Measurements from ENCODE around the gene NFASC.

Gene NFASC

GRCh38 chr1:204959836-204960235 is 89.2 kb downstream of the NFASC start:
- H3K36me3 ChIP-seq, result no peaks in the 10 kb centered on the region
- H3K27ac ChIP-seq, result no peak overlapping the region
- no peak overlapping the region for H3K4me3 ChIP-seq
- no peaks in the 10 kb centered on the region for H3K27me3 ChIP-seq
- no peaks in the 10 kb centered on the region for H3K9me3 ChIP-seq (replicated peaks in 1 of 11)
- peak overlapping the region in 4 of 11 experiments; percentile 1 to 38 (median 12); a peak in 6 of 22 replicates for H3K4me2 ChIP-seq
- TF ChIP-seq Cebpa-rat (IDR thresholded peaks at IDR 0.05), result no peak
- no peak overlapping the region for H3K9ac ChIP-seq
- H3K4me1 ChIP-seq, result peaks cover 0 to 47% (median 27%) of the 10 kb centered on the region in 10 experiments; a peak in 16 of 20 replicates
- H4K20me1 ChIP-seq, result no peaks in the 10 kb centered on the region; a peak in 1 of 22 replicates

DNA sequence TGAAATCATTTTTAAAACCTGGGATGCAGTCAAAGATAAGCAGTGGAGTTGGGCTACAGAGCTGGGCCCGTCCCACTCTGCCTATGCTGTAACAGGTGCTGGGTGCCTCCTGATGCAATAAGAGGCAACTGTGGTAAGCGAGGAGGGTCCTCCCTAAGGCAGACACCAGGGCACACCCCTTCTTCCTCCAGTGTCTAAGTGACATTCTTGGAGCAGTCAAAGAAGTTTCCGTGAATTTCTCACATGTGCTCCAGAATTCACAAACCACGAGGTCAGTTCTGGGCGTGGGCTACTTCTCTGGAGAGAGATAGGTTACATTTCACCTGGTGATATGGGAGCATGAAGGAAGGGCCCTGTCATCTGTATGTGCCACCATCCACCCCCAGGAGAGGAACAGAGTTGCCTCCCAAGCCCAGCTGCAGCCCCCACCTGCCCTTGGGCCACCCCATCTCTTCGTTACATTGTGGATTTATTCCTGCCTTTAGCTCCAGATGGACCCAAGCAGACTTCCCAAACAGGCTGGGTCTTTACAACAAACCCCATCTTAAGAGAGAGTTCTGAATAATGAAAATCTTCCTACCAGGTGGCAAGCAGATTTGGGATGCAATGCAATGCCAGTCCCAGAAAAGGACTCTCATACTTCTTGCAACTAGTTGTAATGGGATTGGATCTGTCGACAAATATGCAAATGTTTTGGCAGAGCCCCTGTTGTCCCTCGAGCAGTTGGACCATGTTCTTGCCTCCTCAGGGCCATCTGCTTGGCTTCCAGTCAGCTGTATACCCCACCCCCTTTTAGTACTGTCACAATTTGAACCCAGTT is 89.9 kb downstream of the NFASC start:
- no peak for TF ChIP-seq Cebpa-rat (IDR thresholded peaks at IDR 0.05)
- H3K4me3 ChIP-seq, result no peak overlapping the region
- H4K20me1 ChIP-seq, result no peaks in the 10 kb centered on the region; a peak in 1 of 22 replicates
- H3K9me3 ChIP-seq (replicated peaks in 1 of 11), result no peaks in the 10 kb centered on the region
- H3K27me3 ChIP-seq, result no peaks in the 10 kb centered on the region
- no peaks in the 10 kb centered on the region for H3K36me3 ChIP-seq
- peaks cover 0 to 47% (median 27%) of the 10 kb centered on the region in 10 experiments; a peak in 16 of 20 replicates for H3K4me1 ChIP-seq
- no peak overlapping the region for H3K27ac ChIP-seq
- peak overlapping the region in 5 of 11 experiments; percentile 1 to 38 (median 15); a peak in 7 of 22 replicates for H3K4me2 ChIP-seq
- H3K9ac ChIP-seq, result no peak overlapping the region

DNA sequence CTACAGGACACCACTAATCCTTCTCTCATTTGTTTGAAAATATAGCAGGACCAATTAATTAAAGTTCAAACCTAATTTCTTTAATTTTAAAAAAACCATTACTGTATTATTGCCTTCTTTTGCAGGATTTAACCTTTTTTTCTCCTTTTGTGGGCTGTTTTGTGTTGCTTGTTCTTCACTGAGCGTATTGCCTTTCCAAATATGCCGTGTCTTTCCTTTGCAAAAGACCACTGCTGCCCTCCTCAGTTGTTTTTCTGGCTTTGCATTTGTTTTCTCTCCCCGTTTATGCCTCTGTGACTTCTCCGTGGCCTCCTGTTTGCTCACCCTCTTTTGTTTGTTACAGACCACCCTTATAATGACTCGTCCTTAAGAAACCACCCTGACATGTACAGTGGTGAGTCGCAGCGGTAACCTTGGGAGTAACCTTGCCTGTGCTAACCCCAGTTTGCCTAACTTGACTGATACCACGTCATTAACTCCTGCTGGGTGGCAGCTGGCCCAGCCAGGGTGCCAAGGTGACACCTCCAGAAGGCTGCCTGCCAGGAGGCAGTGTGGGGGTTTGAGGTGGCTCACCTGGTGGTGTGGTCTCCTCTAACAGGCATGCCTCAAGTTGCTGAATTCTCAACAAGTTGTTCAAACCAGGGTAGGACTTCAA is 91.2 kb downstream of the NFASC start:
- no peak for TF ChIP-seq Cebpa-rat (IDR thresholded peaks at IDR 0.05)
- Histone ChIP-seq H3K27me3 (peaks cover 0 to 3% (median 0%) of the 10 kb centered on the region in 11 experiments; a peak in 1 of 22 replicates), H4K20me1 (no peaks in the 10 kb centered on the region; a peak in 1 of 22 replicates), H3K4me3 (no peak overlapping the region), H3K36me3 (no peaks in the 10 kb centered on the region), H3K27ac (peak overlapping the region in 3 of 11 experiments; percentile 11 to 52 (median 42); a peak in 3 of 22 replicates), H3K4me1 (peaks cover 0 to 47% (median 27%) of the 10 kb centered on the region in 10 experiments; a peak in 16 of 20 replicates), H3K9ac (peak overlapping the region in 1 of 11 experiments; percentile 34; a peak in 2 of 22 replicates), H3K4me2 (peak overlapping the region in 9 of 11 experiments; percentile 32 to 80 (median 71); a peak in 17 of 22 replicates), H3K9me3 (replicated peaks in 1 of 11) (no peaks in the 10 kb centered on the region)

DNA sequence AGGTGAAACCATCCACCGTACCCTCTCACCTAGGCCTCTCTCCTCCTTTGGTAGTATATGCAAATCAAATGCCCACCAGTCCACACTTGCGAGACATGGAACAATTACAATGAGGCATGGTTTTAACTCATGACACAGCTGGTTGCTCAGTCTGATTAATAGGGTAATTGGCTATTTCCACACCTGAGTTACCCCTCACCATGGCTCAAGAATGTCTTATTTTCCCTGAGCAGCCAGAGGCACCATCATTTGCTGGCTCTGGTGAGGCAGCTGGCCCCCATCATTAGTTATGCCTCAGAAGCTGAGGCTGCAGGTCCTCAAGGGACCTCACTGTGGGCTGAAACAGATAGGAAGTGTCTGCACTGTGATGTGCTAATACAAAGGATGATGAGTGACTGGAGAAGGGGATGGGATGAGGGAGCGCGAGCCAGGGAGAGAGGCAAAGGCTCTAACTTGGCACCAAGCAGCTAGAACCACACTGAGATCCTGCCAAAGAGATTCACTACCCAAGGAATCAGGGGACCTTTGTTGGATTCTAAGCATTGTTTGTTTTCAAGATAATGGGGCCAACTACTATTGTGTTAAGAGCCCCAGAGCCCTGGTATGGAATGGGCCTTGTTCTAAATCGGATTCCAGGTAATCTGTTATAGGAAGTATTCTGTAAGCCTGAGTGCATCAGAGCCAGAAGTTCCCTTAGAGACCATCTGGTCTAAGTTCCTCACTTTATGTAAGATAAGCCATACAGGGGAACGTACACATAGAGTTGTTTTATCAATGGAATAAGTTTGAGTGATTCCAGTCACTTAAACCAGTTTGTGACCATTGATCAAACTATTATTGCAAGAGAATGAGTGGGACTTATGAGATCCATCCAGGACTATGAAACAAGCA is 92.3 kb downstream of the NFASC start:
- Histone ChIP-seq H3K9me3 (replicated peaks in 1 of 11) (no peaks in the 10 kb centered on the region), H3K9ac (peak overlapping the region in 1 of 11 experiments; percentile 31; a peak in 1 of 22 replicates), H3K27me3 (peaks cover 0 to 3% (median 0%) of the 10 kb centered on the region in 11 experiments; a peak in 1 of 22 replicates), H3K36me3 (no peaks in the 10 kb centered on the region), H3K27ac (peak overlapping the region in 3 of 11 experiments; percentile 30 to 58 (median 52); a peak in 4 of 22 replicates), H3K4me2 (peak overlapping the region in 9 of 11 experiments; percentile 32 to 80 (median 71); a peak in 18 of 22 replicates), H4K20me1 (no peaks in the 10 kb centered on the region; a peak in 1 of 22 replicates), H3K4me1 (peaks cover 0 to 47% (median 27%) of the 10 kb centered on the region in 10 experiments; a peak in 16 of 20 replicates), H3K4me3 (no peak overlapping the region)
- TF ChIP-seq Cebpa-rat (IDR thresholded peaks at IDR 0.05), result peak in 1 of 11 experiments; percentile 55; a peak in 2 of 22 replicates

- H3K27ac ChIP-seq, result no peak overlapping the region
- H3K4me1 ChIP-seq, result peaks cover 15 to 31% (median 23%) of the 10 kb centered on the region in 10 experiments
- no peak overlapping the region for H3K9ac ChIP-seq
- H3K4me3 ChIP-seq, result no peak overlapping the region
- no peaks in the 10 kb centered on the region for H3K36me3 ChIP-seq
- H3K27me3 ChIP-seq, result peaks cover 0 to 3% (median 0%) of the 10 kb centered on the region in 11 experiments; a peak in 1 of 22 replicates
- TF ChIP-seq Cebpa-rat (IDR thresholded peaks at IDR 0.05), result no peak
- no peaks in the 10 kb centered on the region for H3K9me3 ChIP-seq (replicated peaks in 1 of 11)
- H3K4me2 ChIP-seq, result no peak overlapping the region
- H4K20me1 ChIP-seq, result peaks cover 0 to 7% (median 0%) of the 10 kb centered on the region in 11 experiments; a peak in 1 of 22 replicates
These were observed 96.8 kb downstream of the NFASC start for GRCh38 chr1:204967451-204967850.

GRCh38 chr1:204968135-204968534 is 97.5 kb downstream of the NFASC start:
- Histone ChIP-seq H3K4me1 (peaks cover 12 to 30% (median 22%) of the 10 kb centered on the region in 10 experiments), H3K4me3 (no peak overlapping the region), H4K20me1 (peaks cover 0 to 8% (median 0%) of the 10 kb centered on the region in 11 experiments; a peak in 1 of 22 replicates), H3K4me2 (no peak overlapping the region), H3K27ac (no peak overlapping the region), H3K36me3 (no peaks in the 10 kb centered on the region), H3K9ac (no peak overlapping the region), H3K9me3 (replicated peaks in 1 of 11) (no peaks in the 10 kb centered on the region), H3K27me3 (peaks cover 0 to 3% (median 0%) of the 10 kb centered on the region in 11 experiments; a peak in 1 of 22 replicates)
- TF ChIP-seq Cebpa-rat (IDR thresholded peaks at IDR 0.05), result no peak

DNA sequence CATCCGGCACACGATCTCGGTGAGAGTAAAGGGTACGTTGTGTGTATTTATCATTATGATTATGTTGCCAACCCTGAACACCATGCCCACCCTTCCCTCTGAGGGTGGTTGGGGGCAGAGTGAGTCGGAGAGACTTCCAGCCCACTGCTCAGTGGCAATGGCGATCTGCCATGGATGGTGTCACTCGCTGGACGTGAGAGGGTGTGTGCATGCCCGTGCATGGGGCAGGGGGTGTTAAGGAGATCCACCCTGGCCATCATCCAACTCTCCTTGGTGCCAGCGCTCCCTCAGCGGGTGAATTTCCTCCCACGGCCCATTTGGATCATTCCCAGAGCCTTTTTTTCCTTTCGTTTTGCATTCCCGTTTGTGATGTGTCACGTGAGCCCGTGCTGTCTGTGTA is 98.3 kb downstream of the NFASC start:
- Histone ChIP-seq H3K36me3 (no peaks in the 10 kb centered on the region), H3K4me2 (no peak overlapping the region), H3K27me3 (peaks cover 0 to 3% (median 0%) of the 10 kb centered on the region in 11 experiments; a peak in 1 of 22 replicates), H3K9me3 (replicated peaks in 1 of 11) (no peaks in the 10 kb centered on the region), H3K27ac (no peak overlapping the region), H3K4me3 (no peak overlapping the region), H4K20me1 (peaks cover 0 to 8% (median 0%) of the 10 kb centered on the region in 11 experiments; a peak in 1 of 22 replicates), H3K4me1 (peaks cover 5 to 29% (median 19%) of the 10 kb centered on the region in 10 experiments; a peak in 19 of 20 replicates), H3K9ac (no peak overlapping the region)
- no peak for TF ChIP-seq Cebpa-rat (IDR thresholded peaks at IDR 0.05)

DNA sequence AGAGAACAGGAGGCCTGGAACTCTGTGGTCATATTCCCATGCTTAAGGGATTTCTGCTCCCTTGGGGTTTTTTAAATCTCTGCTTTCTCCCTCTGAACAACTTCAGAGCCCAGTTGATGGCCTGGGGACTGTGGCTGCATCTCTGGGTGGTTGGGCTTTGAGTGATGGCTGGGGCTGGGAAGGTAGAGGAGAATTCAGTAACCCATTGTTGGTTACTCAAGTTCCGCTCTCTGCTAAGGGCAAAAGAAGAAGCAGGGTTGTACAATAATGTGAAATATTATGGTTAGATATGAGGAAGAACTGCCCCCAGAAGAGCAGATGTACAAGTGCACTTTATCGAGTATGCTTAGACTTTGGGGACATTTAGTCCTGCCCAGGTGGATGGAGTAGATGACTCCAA is 100.3 kb downstream of the NFASC start:
- Histone ChIP-seq H3K27ac (no peak overlapping the region), H3K9ac (no peak overlapping the region), H3K27me3 (peaks cover 0 to 3% (median 0%) of the 10 kb centered on the region in 11 experiments; a peak in 1 of 22 replicates), H4K20me1 (peaks cover 0 to 8% (median 0%) of the 10 kb centered on the region in 11 experiments; a peak in 1 of 22 replicates), H3K36me3 (no peaks in the 10 kb centered on the region), H3K4me1 (peaks cover 16 to 39% (median 29%) of the 10 kb centered on the region in 10 experiments), H3K9me3 (replicated peaks in 1 of 11) (no peaks in the 10 kb centered on the region), H3K4me3 (no peak overlapping the region), H3K4me2 (peak overlapping the region in 1 of 11 experiments; percentile 79; a peak in 1 of 22 replicates)
- no peak for TF ChIP-seq Cebpa-rat (IDR thresholded peaks at IDR 0.05)

Measured in BLaER1 treated with 17β-estradiol and CSF1 and Interleukin-3, amounts not matched to agents 10 nM and 100 nM (cell line).